HG03097 (cell line): ENCODE measurements around the gene IKZF1.
A peak's percentile ranks its signal among the peaks of the same experiment; 100 is the strongest.
"Not testable (repeated sequence)": the region's sequence is repeated elsewhere in the genome, so short reads cannot be mapped to it uniquely, and the experiment has no call there.

Source experiments
- ATAC-seq: cut with Tn5 transposase; IDR thresholded peaks from one replicate; pipeline ENCODE4 v1.9.1; 2021; ENCODE audit not compliant: unreplicated experiment, low FRiP score

Gene IKZF1

DNA sequence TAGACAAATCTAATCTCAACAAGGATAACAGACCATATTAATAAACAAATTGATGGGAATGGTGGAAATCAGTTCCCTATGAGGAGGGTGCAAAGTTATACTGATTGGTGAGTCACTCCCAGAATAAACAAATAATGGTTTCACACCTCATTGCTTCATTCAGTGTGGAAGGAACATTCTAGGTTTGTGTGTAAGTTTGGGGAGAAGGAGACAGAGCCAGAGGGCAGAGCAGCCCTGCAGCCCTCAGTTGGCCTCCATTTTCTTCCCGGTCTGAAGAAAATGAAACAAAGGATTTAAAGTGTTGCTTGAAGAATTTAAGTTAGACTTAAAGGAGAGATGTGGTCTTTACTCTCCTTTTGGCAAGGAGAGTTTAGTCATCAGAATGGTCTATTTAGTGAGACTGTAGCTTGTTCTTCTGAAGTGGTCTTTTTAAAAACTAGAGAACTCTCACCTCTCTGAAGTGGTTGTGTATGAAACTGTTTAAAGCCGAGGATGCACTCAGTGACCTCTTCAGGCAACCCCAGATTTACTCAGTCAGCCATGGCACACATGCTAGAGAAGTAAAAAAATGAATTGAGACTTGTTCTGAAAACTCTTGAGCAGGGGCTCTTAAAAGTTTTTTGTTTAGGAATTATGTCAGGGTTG lies 27.2 kb downstream of the IKZF1 start:
- ATAC-seq: peak; percentile 64

DNA sequence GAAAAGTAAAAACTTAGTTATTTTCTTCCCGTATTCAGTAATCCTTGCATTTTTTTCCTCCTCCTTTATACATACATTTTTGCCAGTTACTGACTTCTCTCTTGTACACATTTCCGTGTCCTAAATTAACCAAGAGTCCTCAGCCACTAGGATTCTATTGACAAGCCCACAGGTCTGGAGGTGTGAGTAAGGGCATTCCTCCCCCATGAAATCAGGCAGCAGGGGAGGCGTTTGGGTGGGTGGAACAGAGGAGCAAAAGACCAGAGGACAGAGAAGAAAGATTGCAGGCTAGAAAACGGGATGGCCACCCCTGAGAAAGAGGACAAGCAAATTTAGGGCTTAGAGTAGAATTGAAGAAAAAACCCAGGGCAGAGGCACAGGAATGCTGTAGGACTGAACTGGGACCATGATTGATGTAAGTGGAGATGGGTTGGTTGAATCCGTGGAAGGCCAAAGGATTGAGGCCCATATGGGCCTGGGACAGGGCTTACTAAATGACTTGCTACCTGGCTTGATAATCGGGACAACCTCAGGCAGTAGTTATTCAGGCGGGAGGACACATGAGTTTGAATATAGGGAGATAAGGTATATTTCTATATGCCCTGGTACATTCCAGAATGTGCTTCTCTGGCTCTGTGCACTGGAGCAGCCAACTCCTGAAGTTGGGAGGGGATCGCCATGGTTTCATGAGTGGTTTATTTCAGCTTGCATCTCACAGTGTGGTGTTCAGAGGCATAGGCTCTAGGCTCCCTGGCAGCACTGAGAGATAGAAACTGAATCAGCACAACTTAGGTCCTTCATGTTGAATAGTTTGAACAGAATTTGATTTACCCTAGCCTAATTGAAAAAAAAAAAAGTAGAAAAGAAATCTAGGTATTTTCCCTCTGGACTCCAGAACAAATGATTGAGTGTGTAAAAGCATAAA lies 28.0 kb downstream of the IKZF1 start:
- ATAC-seq: no peak

DNA sequence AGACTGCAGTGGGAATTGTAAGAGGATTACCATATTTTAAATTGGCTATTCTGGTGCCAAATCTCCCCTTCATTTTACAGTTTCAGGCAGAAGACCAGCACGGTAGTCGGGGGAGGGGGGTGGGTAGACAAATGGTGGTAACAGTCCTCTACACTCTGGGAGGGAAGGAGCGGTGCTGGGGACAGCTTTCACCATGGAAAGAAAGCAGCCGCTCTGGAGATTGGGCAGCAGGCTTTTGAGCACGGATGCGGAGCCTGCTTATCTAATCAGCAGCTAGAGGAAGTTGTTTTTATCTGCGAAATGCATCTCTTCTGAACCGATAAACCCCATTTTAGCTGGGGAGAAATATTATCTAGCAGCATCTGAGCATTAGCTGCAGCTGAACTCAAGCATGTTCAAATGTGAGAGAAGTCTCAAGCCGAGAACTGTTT lies 28.7 kb downstream of the IKZF1 start:
- no peak for ATAC-seq

DNA sequence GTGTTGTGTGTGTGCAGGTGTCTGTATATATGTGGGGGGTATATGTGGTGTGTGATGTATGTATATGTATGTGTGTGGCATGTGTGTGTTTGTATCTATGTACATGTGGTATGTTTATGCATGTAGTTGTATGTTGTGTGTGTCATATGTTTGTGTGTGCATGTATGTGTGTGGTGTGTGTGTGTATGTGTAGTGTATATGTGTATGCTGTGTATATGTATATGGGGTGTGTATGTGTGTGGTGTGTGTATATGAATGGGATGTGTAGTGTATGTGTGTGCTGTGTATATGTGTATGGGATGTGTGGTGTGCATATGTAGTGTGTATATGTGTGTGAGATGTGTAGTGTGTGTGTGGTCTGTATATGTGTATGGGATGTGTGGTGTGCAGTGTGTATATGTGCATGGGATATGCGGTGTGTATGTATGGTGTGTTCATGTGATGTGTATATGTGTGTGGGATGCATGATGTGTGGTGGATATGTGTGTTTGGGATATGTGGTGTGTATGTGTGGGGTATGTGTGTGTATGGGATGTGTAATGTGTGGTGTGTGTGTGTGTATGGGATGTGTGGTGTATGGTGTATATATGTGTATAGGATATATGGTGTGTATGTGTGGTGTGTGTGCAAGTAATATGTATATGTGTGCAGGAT lies 30.0 kb downstream of the IKZF1 start:
- ATAC-seq: no peak

DNA sequence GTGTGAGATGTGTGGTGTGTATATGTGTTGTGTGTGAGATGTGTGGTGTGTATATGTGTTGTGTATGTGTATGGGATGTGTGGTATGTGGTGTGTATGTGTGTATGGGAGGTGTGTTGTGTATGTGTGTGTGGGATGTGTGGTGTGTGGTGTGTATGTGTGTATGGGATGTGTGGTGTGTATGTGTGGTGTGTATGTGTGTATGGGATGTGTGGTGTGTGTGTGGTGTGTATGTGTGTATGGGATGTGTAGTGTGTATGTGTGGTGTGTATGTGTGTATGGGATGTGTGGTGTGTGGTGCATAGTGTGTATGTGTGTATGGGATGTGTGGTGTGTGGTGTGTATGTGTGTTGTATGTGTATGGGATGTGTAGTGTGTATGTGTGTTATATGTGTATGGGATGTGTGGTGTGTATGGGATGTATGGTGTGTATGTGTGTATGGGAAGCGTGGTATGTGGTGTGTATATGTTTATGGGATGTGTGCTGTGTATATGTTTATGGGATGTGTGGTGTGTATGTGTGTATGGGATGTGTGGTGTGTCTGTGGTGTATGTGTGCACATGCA lies 30.8 kb downstream of the IKZF1 start:
- no peak for ATAC-seq

DNA sequence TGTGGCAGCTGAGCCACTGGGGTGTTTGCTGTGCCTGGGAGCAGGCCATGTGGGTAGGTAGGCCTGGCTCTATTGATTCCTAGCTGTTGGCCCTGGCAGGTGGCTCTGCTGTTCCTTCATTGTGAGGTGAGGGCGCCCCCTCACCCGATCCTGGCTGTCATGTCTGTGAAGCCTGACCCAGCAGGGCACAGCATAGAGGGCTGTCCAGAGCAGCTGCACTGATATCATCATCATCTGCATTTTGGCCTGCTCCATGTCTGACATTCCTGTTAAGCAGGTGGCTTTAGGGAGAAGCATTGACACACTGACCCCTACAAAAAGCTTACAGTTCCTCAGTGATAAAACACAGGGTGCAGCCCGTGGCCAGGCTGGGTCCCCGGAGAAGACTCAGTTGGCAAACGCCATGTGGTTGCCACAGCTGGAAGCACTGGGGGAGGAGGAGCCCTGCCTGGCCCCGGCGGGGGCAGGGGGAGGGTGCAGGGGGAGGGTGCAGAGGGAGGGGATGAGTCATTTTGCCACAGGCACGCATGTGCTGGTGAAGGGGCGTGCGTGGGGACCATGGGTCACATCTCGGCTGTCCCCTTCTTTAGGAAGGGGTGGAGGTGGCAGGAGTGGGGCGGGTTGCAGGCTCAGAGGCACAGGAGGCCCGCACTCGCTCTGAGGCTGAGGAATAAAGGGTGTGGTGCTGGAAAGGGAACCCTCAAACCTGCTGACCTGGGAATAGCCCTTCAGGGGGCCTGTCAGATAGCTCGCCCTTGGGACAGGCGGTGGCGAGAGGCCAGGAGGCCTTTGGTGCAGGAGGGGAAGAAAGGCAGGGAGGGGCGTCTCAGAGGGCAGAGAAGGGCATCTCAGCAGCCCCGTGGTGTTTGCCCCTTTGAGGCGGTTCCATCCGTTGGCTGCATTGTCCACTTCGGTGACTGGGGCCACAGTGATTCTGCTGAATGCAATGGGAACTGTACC lies 31.6 kb downstream of the IKZF1 start:
- ATAC-seq: no peak

DNA sequence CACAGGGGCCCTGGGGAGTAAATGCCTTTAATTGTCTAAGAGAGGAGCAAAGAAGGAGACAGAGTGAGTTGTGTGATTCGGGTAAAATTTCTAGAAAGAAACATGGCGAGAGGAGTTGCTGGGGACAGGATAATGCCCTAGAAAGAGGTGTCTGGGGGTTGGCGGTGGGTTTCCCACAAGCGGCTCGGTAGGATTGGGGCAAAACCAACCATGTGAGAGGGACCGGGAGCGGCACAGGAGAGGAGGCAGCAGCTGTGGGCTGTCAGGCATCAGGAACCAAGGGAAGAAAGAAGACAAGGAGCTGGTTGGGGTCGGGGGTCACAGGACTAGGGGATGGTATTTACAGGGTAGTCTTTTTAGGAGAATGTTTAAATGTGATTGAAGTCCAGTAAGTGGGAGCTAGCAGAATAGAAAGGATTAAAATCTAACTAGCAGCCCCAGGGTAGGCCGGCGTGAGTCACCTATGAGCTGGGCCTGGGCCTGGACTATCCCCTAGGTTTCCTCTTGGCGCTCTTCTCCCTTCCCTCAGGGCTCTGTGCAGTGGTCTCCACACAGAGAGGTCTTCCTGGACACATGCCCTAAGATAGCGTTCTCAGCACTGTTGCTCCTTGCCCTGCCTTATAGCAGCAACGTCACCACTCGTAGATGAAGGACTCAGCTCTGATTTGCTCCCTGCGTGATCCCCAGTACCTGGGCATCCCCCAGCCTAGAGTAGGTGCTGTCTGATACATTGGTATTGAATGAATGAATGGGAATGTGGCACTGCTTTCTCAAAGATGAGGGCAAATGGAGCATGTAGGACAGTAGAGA lies 32.6 kb downstream of the IKZF1 start:
- ATAC-seq: no peak

DNA sequence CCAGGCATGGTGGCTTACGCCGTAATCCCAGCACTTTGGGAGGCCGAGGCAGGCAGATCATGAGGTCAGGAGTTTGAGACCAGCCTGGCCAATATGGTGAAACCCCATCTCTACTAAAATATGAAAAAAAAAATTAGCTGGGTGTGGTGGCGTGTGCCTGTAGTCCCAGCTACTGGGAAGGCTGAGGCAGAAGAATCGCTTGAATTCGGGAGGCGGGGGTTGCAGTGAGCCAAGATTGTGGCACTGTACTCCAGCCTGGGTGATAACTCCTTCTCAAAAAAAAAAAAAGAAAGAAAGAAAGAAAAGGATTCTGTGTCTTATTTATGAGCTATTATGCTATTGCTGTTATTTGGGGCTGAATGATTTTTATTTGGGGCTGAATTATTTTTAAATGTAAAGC lies 35.0 kb downstream of the IKZF1 start:
- not testable (repeated sequence) for ATAC-seq

DNA sequence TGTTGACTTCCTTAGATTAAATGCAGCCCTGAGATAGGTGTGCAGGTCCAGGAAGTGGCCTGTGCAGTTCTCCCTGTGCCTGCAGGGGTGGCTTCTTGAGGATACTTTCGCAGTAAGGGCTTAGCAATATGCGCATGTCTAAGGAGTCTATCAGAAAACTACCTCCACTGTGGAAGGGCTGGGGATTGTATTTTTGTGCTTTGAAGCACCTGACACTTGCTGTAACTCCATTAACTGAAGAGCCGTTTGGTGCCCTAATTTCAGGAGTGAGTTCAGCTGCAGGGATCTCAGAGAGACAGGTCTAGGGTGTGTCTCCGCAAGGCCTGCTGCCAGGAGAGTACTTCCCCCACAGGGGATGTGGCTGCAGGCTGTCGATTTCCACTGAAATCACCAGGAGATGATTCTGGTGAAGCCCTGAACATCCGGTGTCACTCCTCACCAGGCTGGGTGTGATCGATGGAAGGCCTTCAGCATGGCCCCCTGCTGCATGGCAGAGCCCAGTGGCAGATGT lies 35.5 kb downstream of the IKZF1 start:
- peak; percentile 32 for ATAC-seq

DNA sequence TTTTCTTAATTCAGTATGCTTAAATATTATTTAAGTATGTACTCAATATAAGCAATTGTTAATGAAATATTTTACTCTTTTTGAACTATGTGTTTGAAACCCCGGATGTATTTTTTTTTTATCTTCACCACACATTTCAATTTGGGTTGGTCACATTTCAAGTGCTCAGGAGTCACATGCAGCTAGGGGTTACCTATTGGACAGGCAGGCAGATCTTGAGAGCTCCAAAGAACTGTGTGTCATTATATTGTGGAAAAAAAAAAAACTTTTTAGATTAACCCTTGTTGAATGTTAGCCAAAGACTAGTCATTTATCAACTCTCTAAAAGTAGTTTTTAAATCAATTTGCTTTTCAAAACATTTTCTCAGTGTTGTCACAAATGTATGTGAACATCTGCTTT lies 37.2 kb downstream of the IKZF1 start:
- no peak for ATAC-seq

DNA sequence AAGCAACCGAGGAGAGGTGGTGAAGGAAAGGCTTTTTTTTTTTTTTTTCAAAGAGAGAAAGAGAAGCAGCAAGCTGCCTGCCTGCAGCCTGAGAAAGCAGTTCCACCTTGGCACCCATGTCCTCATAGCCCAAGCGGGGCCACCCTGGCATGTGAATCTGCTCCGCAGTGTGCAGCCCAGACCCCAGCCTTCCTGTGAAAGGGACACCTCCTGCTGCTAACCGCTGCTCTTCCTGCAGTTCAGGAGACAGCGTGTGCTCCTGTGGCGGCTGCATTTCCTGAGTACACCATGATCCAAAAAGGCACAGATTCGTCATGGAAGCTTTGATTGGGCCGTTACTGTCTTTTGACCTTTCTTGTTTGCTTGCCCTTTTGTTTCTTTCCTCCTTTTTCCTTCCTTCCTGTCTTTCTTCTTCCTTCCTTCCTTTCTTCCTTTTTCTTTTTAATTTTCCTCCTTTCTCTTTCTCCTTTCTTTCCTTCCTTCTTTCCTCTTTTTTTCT lies 38.1 kb downstream of the IKZF1 start:
- no peak for ATAC-seq

DNA sequence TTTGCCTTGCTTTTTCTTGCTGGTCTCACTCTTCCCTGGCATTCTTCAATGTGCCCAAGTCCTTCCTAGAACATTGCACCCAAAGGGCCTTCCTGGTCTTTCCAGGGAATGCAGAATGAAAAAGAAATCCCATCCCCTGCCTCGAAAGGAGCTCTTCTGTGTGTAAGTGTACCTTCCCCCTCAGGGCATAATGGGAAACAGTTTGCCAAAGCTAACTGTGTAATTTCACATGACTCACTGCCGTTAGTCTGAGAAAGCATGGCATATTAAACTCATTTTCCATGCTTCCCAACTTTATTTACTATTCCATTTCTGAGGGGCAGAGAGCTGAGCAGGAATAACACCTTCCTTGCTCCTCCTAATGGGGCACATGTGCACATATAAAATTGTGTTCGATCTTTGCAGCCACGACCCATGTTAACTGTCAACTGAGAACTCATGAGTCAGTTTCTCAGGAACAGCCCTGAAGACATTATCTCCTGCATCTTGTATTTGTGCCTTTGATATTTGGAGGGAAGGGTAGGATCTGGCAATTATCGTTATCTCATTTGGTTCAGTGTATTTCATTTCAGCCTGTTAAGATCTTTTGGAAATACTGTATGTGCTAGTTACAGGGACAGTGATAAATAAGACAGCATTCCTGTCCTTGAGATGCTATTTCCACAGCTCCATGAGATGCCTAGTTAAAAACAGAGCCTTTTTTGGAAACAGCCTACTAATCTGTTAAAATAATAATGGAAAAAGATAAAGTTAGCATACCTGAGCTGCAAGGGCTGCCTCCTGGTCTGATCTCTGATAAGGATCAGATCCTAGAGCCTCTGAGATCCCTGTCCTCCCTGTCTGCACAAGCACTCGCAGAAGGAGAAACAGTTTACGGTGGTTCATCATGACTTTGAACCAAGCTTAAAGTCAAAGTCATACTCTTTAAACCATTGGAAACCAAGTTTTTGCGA lies 42.3 kb downstream of the IKZF1 start:
- ATAC-seq: no peak

DNA sequence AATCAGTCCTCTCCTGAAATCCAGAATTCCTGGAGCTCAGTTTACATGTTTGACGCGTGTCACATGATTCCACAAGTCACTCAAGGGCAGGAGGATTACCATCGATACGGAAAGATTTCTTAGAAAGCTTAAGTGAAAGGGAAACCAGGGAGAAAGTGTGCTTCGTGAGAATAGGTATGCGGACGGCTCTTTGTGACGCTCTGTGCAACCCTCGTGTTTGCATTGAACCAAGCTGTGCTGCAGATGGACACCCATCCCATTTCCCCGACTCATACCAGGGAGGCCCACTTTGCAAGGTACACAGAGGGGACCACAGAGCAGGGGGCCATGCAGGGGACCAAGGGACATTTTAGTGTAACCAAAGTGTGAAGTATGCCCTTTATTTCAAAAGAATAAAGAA lies 43.2 kb downstream of the IKZF1 start:
- ATAC-seq: no peak

DNA sequence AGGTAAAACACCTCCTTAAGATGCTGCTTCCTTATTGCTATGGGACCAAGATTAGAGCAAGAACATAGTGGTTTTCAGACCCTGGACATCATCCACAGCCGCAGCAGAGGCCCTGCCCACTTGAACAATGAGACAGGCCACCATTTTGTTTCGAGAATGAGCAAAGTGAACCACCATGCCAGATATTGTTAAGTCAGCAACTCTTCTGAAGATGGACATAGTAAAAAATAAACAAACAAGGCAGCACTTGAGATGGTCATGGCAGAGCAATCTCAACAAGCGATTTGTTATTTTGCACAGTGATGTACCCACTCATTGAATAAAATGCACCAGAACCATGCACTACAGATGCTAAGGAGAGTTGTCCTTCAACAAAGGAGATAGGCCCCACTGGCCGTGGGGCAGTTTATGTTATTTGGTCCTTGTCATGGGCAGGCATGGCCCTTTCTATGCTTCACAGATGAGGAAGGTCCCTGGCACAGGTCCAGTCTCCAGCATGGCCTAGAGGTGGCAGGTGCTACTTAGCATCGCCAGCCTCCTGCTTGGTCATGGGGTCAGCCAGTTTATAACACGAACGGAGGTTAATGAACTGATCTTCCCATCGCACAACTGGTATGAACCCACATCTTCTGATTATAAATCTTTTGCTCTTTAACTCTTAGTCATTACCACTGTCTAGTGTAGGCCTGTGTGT lies 44.1 kb downstream of the IKZF1 start:
- ATAC-seq: no peak

DNA sequence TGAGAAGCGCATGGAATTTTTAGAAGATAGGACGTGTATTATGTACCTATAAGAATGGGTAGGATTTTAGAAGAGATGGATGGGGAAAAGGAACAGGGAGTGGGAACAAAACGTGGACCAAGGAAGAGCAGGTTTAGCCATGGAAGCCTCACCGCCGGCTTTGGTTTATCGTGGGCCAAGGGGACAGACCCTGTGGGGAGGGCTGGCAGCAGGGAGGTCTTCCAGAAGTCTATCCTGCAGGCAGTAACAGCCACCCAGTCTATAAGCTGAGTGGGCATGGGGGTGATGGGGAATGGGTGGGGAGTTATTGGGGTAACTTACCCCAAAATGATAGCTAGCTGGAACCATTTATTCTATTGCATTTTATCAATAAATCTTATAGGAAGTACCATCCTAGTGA lies 44.9 kb downstream of the IKZF1 start:
- ATAC-seq: no peak

DNA sequence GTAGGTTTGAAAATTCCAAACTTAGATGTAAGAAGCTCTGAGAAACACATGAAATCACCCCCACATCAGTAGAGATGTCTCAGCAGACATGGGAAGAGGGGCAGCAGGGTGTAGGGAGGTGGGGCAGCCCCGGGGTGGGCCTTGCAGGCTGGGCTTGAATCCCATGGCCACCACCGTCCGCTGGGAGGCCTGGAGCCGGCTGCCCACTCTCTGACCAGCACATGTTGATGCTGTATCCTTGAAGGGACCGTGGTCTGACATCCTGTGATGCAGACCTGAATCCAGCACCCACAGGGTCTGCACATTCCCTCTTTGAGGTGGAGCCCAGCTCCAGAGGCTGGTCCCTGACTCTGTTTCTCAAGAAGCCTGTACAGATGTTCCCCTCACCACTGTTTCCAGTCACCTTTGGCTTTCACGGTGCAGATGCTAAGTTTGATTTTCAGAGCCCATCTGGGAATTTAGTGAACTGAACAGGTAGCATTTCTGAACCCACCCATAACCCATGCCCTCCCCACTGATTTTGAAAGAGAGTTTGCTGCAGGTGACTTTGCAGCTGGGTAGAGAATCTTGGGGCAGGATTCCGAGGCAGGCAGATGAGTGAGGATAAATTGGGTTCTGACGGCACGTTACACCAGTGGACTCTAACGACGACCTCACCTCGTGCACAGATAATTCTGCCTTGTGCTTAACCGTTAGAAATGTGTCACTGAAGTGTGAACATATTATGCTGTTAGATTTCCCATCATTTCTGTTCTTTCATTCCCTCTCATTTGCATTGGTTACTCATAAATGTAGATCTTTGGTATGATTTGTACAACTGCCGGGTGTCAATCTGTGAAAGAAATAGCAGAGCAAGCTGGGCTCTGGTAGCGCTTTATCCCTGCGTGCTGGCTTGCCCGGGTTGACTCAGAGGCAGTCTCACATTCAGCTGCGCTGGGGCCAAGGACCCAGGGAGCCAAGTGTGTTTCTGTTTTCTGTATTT lies 45.7 kb downstream of the IKZF1 start:
- ATAC-seq: peak; percentile 59
